Pancreas (tissue), 10 donors: ENCODE results near the gene RRBP1. TPM values are rescaled to one million over a fixed set of nuclear protein-coding genes. Genes with fewer than 3 reads are reported as not detected.

Source experiments
- ATAC-seq, 4 donors: fragments of 200-7000 bp; cut with Tn5 transposase; one replicate each; pipeline versions ENCODE4 v1.8.0 to v1.9.1; 2020; ENCODE audit warnings: mild to moderate bottlenecking in 4 of 4, moderate library complexity in 4 of 4
- DNase-seq, 6 donors: peaks; one replicate each; pipeline ENCODE4 v3.0.0-alpha.2; 2020
- FAIRE-seq: peaks from 2 replicates; lab custom pipeline; 2012; peaks lifted over from hg19 to GRCh38; lab: Jason Lieb, UNC
- H3K27ac ChIP-seq, 4 donors: fragments of 200-600 bp; sonication (generic); 1 replicate in 3 of 4; 2 replicates in 1 of 4; pipeline versions ENCODE4 v1.5.0 to v1.8.0; 2020
- H3K27me3 ChIP-seq, 4 donors: fragments of 200-600 bp; one replicate each; pipeline ENCODE4 v1.8.0; 2021
- H3K36me3 ChIP-seq, 3 donors: fragments of 200-600 bp; sonication (generic) in 1 of 3; one replicate each; pipeline versions ENCODE4 v1.5.0 to v1.8.0; 2020 to 2021
- H3K4me1 ChIP-seq, 3 donors: fragments of 200-600 bp; one replicate each; pipeline ENCODE4 v1.8.0; 2021
- H3K4me3 ChIP-seq, 4 donors: fragments of 200-600 bp; sonication (generic) in 2 of 4; one replicate each; pipeline versions ENCODE4 v1.5.0 to v1.8.0; 2020 to 2021
- H3K9me3 ChIP-seq, 4 donors: fragments of 200-600 bp; one replicate each; pipeline ENCODE4 v1.8.0; 2021
- CTCF ChIP-seq, 4 donors: fragments of 200-600 bp; sonication (generic) in 3 of 4; IDR thresholded peaks; one replicate each; pipeline versions ENCODE4 v1.5.0 to v1.8.0; 2021; ENCODE audit warnings: antibody characterized with exemption in 4 of 4
- WGBS, 2 donors: extraction: QIAGEN DNeasy Blood & Tissue Kit; methylation state at CpG; one replicate each; pipeline ENCODE4 v1.1.7; 2013; 5-methylcytosine and 5-hydroxymethylcytosine counted together
- intact Hi-C, 3 donors: fragments of 100-400 bp; cut with DNase I; formaldehyde crosslinking; loops; one replicate each; pipeline versions ENCODE4 v1.11.1 to v1.14.2; 2022
- polyA plus RNA-seq, 2 donors: library from polyadenylated mRNA; stranded (reverse); fragments of 200-250 nt; gene quantifications; one replicate each; pipeline ENCODE4 v1.2.3, GENCODE V29; 2013
- total RNA-seq, 6 donors: library from RNA; stranded (reverse); fragmentation: NEBNext Ultra II Directional in 4 of 6; extraction: Animal tissue kit (Norgen Biotek cat#: 25700) in 4 of 6; gene quantifications; one replicate each; pipeline versions ENCODE4 v1.2.1 to v1.2.4, GENCODE V29; 2021 to 2023
- donor health status: healthy with polysubstance abuse.
- donor health status: DM: no; HTN: no; CAD: no; lungs with moderate emphysema.
- donor health status: DM: no; HTN: no; CAD: no.
- donor health status: control.
- donor health status: control.
- donor health status: Bipolar disorder and iron deficiency.
- donor health status: DM: yes; HTN: yes; CAD: no.
- donor health status: DM: no; HTN: no; CAD: no.
- donor health status: DM: no; HTN: no; CAD: no.
- donor health status: DM: yes; HTN: yes; CAD: no.

The RRBP1 gene
- total and polyA plus RNA-seq, 8 donors = 170 to 442 (median 348) TPM

DNA sequence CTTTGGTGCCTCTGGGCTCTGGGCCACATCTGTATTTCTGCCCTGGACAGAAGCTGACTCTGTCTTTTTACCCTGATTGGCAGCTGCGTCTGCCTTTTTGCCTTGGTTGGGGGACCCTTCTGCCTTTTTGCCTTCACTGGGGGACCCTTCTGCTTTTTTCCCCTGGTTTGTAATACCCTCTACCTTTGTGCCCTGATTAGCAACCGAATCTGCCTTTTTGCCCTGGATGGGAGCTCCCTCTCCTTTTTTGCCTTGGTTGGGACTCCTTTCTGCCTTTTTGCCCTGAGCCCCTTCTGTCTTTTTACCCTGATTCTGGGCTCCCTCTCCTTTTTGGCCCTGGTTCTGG lies 23.4 kb downstream of the RRBP1 start:
- no peak for TF ChIP-seq CTCF (IDR thresholded peaks at IDR 0.05)
- Histone ChIP-seq H3K36me3 (peaks cover 0 to 24% (median 19%) of the 10 kb centered on the region in 3 donors), H3K27me3 (no peaks in the 10 kb centered on the region), H3K4me3 (no peak overlapping the region), H3K9me3 (no peaks in the 10 kb centered on the region), H3K27ac (peak overlapping the region in 1 of 4 donors; percentile 6), H3K4me1 (peaks cover 30 to 37% (median 37%) of the 10 kb centered on the region in 3 donors)
- intact Hi-C loops = loop anchor here in 1 of 3 donors (10.0 kb wide), 1 partner anchor 246 kb away; no protein-coding TSS in a partner anchor
- DNase-seq (peak in 1 of 6 donors; percentile 2), FAIRE-seq (no peak), ATAC-seq (no peak)
- 61 to 62% methylated on average over 2 of the region's 2 CpGs for WGBS, 2 donors

- no peak for TF ChIP-seq CTCF (IDR thresholded peaks at IDR 0.05)
- H3K27me3 ChIP-seq = no peaks in the 10 kb centered on the region
- peaks cover 0 to 26% (median 19%) of the 10 kb centered on the region in 3 donors for H3K36me3 ChIP-seq
- 49 to 51% methylated on average over 9 of the region's 9 CpGs for WGBS, 2 donors
- FAIRE-seq (no peak), DNase-seq (peak in 1 of 6 donors; percentile 6), ATAC-seq (peak in 1 of 4 donors; percentile 1)
- no peaks in the 10 kb centered on the region for H3K9me3 ChIP-seq
- peak overlapping the region in 2 of 4 donors; percentile 0 to 6 for H3K27ac ChIP-seq
- H3K4me1 ChIP-seq = peaks cover 27 to 38% (median 37%) of the 10 kb centered on the region in 3 donors
- intact Hi-C loops = loop anchor here in 1 of 3 donors (10.0 kb wide), 1 partner anchor 247 kb away; no protein-coding TSS in a partner anchor
- no peak overlapping the region for H3K4me3 ChIP-seq
Measured at GRCh38 chr20:17657898-17658647, 24.0 kb downstream of the RRBP1 start.

GRCh38 chr20:17657079-17657825 lies 24.8 kb downstream of the RRBP1 start:
- no peak for TF ChIP-seq CTCF (IDR thresholded peaks at IDR 0.05)
- peak; percentile 51 to 67 (median 59) for ATAC-seq
- WGBS, 2 donors = 24 to 28% methylated on average over 9 of the region's 9 CpGs
- Histone ChIP-seq H3K27ac (peak overlapping the region in 2 of 4 donors; percentile 0 to 6), H3K36me3 (peaks cover 0 to 28% (median 19%) of the 10 kb centered on the region in 3 donors), H3K27me3 (no peaks in the 10 kb centered on the region), H3K4me3 (no peak overlapping the region), H3K4me1 (peaks cover 23 to 40% (median 37%) of the 10 kb centered on the region in 3 donors), H3K9me3 (no peaks in the 10 kb centered on the region)
- intact Hi-C loops = loop anchor here in 1 of 3 donors (10.0 kb wide), 1 partner anchor 248 kb away; no protein-coding TSS in a partner anchor
- peak in 2 of 6 donors; percentile 57 to 58 for DNase-seq
- FAIRE-seq = no peak

DNA sequence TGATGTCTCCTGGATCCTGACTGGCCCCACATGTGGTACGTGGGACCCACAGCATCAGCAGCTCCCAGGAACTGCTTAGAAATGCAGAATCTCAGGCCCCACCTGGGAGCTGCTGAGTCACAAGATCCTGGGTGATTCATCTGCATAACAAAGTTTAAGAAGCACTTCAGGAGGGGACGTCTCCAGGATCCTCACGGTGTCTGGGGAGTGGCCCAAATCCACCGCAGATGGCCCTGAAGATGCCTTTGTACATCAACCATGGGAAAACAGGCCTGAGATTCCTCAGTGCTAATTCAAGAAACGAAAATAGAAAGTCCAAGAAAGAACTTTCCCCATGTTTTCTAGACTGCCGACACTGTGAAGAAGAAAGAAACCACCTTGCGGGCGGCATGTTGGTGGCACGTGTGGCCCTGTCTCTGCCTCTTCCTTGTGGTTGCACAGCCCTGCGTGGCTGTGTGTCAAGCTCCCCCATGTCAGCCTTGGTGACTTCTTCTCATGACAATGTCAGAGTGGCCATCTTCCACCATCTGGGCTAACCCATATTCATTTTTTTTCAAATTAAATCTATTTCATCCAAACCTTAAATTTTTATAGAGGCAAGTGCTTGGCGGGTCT lies 26.1 kb downstream of the RRBP1 start:
- Histone ChIP-seq H3K27me3 (no peaks in the 10 kb centered on the region), H3K27ac (no peak overlapping the region), H3K36me3 (peaks cover 0 to 28% (median 19%) of the 10 kb centered on the region in 3 donors), H3K4me1 (peaks cover 24 to 48% (median 37%) of the 10 kb centered on the region in 3 donors), H3K4me3 (no peak overlapping the region), H3K9me3 (no peaks in the 10 kb centered on the region)
- ATAC-seq = no peak
- intact Hi-C loops = loop anchor here in 1 of 3 donors (10.0 kb wide), 1 partner anchor 249 kb away; no protein-coding TSS in a partner anchor
- WGBS, 2 donors = 51 to 55% methylated on average over 11 of the region's 11 CpGs
- no peak for FAIRE-seq
- DNase-seq = peak in 1 of 6 donors; percentile 9
- TF ChIP-seq CTCF (IDR thresholded peaks at IDR 0.05) = no peak
